Neutrophil (primary cell): ENCODE results near the gene PRSS37.
A peak's percentile ranks its signal among the peaks of the same experiment; 100 is the strongest.

Source experiments
- H3K27ac ChIP-seq: fragments of 200-600 bp; sonication (generic); 2 replicates; pipeline ENCODE4 v1.5.1; 2016; ENCODE audit warnings: mild to moderate bottlenecking, moderate library complexity
- H3K27me3 ChIP-seq: fragments of 200-600 bp; sonication (generic); 2 replicates; pipeline ENCODE4 v1.6.0; 2016; ENCODE audit warnings: mild to moderate bottlenecking
- H3K36me3 ChIP-seq: fragments of 200-600 bp; sonication (generic); 2 replicates; pipeline ENCODE4 v1.5.1; 2017
- H3K4me1 ChIP-seq, 2 experiments: fragments of 200-600 bp in 1 of 2; sonication (generic) in 1 of 2; 1 replicate in 1 of 2; 2 replicates in 1 of 2; pipeline versions ENCODE4 v1.5.1 to v1.6.1; 2013 to 2016; ENCODE audit warnings: low read depth in 1 of 2, low read length in 1 of 2, mild to moderate bottlenecking in 1 of 2, moderate library complexity in 1 of 2; ENCODE audit not compliant: control insufficient read depth in 1 of 2, insufficient read depth in 1 of 2
- H3K4me3 ChIP-seq, 2 experiments: fragments of 200-600 bp in 1 of 2; sonication (generic) in 1 of 2; 1 replicate in 1 of 2; 2 replicates in 1 of 2; pipeline ENCODE4 v1.5.1; 2013 to 2016; ENCODE audit warnings: low read depth in 1 of 2, low read length in 1 of 2, mild to moderate bottlenecking in 1 of 2, moderate library complexity in 1 of 2
- H3K9me3 ChIP-seq: fragments of 200-600 bp; sonication (generic); 2 replicates; pipeline ENCODE4 v1.5.1; 2016
- TF ChIP-seq, protein P1 (sequence below): fragments of 200-600 bp; sonication (generic); IDR thresholded peaks from 2 replicates; pipeline ENCODE4 v1.5.1; 2016; ENCODE audit warnings: antibody characterized with exemption

The PRSS37 gene

DNA sequence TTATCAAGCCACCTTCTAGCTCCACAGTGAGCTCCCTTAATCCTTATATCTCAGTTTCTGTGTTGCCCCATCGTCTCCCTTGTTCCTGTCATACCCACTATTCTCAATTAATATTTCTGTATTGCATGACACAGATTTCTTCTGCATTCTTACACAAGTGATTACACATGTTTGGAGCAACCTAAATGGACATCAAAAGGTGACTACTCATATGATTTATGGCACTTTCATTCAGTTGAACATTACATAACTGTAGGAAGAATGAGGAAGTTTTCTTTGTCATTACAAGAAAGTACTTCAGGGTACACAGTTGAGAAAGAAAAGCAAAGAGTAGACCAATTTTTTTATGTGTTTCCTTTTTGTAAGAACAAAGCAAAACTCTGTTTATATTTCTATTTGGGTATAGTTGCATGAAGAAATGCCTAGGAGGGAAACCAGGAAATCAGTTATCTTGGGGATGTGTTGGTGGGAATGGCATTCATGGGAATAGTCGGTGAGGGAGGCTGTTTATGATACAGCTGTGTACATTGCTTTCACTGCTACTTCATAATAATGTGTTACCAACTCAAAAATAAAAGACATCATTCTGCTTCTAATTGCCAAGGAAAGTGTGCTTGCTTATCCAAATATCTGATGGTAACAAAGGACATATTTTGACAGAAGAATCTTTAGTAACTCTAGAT, 23.6 kb upstream of the PRSS37 start:
- H3K4me3 ChIP-seq: no peak overlapping the region
- no peaks in the 10 kb centered on the region for H3K27me3 ChIP-seq
- no peaks in the 10 kb centered on the region for H3K9me3 ChIP-seq
- peaks cover 12 to 19% of the 10 kb centered on the region in 2 experiments for H3K4me1 ChIP-seq
- TF ChIP-seq, protein P1, sequence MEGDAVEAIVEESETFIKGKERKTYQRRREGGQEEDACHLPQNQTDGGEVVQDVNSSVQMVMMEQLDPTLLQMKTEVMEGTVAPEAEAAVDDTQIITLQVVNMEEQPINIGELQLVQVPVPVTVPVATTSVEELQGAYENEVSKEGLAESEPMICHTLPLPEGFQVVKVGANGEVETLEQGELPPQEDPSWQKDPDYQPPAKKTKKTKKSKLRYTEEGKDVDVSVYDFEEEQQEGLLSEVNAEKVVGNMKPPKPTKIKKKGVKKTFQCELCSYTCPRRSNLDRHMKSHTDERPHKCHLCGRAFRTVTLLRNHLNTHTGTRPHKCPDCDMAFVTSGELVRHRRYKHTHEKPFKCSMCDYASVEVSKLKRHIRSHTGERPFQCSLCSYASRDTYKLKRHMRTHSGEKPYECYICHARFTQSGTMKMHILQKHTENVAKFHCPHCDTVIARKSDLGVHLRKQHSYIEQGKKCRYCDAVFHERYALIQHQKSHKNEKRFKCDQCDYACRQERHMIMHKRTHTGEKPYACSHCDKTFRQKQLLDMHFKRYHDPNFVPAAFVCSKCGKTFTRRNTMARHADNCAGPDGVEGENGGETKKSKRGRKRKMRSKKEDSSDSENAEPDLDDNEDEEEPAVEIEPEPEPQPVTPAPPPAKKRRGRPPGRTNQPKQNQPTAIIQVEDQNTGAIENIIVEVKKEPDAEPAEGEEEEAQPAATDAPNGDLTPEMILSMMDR: no peak
- no peaks in the 10 kb centered on the region for H3K36me3 ChIP-seq
- H3K27ac ChIP-seq: peak overlapping the region; percentile 38

DNA sequence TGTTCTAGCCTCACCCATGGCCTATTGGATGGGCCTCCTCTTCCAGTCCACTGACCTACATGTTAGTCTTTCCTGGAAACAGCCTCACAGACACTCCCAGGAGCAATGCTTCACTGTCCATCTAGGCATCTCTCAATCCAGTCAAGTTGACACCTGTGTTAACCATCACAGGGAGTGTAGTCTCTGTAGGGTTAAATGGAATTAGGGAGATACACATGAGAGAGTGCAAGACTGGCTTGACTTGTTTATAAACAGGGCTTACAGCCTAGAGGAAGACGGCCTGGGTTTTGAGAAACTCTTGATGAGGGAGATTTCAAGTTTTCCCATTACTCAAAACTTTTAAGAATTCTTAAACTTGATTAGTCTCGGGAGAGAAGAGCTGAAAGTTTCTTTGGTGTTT, 18.9 kb upstream of the PRSS37 start:
- H3K27ac ChIP-seq: no peak overlapping the region
- no peak overlapping the region for H3K4me3 ChIP-seq
- peaks cover 16 to 19% of the 10 kb centered on the region in 2 experiments for H3K4me1 ChIP-seq
- H3K36me3 ChIP-seq: no peaks in the 10 kb centered on the region
- H3K27me3 ChIP-seq: no peaks in the 10 kb centered on the region
- TF ChIP-seq, protein P1: no peak
- H3K9me3 ChIP-seq: no peaks in the 10 kb centered on the region

DNA sequence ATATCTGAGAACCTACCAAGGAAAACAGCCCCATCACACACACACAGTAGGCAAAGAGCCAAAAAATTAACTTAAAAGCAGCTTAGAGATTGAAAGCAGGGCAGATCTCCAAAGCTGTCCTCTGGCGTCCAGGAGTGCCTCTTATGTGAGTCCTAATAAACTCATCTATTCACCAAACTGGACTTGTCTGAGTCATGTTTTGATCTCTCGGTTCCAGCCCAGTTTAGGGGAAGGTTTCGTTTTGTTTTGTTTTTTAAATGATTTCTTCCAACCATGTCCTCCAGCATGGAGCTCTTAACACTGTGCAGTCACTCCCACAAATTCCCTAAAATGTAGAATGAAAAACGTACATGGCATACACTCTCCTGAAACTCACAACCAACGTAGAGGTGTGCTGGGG, 6.7 kb upstream of the PRSS37 start:
- Histone ChIP-seq H3K27ac (no peak overlapping the region), H3K27me3 (no peaks in the 10 kb centered on the region), H3K9me3 (no peaks in the 10 kb centered on the region), H3K4me3 (no peak overlapping the region), H3K4me1 (no peaks in the 10 kb centered on the region), H3K36me3 (no peaks in the 10 kb centered on the region)
- TF ChIP-seq, protein P1: no peak

DNA sequence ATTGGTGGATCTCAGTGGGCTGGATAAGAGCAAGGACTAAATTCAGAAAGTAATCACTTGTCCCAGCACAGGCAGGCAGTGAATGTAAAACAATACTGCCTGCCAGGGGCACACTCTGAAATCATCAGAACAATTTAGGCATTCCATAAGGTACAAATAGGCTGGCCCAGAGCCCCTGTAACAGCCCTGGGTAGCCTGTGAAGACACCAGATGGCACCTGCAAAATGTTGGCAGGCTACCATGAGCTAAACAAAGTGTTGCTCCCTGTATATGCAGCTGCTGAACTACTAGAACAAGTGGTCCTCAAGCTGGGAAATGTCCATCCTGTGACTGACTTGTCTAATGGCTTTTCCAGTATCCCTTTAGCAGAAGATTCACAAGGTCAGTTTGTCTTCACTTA, 3.0 kb upstream of the PRSS37 start:
- TF ChIP-seq, protein P1: no peak
- no peak overlapping the region for H3K27ac ChIP-seq
- H3K4me1 ChIP-seq: no peaks in the 10 kb centered on the region
- no peaks in the 10 kb centered on the region for H3K27me3 ChIP-seq
- H3K36me3 ChIP-seq: no peaks in the 10 kb centered on the region
- no peak overlapping the region for H3K4me3 ChIP-seq
- H3K9me3 ChIP-seq: no peaks in the 10 kb centered on the region

DNA sequence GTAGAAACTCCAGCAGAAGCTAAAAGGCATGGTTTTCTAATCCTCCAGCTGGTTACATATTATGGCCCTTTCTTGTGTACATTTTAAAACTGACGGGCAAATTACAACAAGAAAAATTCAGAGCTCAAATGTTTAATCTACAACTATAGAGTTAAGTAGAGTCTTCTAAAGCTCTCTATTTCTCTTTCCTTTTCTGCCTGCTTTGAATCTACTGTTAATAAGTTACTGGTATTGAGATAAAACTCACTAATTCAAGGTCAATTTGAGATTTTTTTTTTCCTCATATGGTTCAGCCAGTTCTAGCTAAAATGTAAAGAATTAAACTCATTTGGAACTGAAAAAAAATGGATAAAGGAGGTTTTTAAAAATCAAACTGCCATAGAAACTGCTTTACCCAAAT, 1.6 kb upstream of the PRSS37 start:
- H3K27me3 ChIP-seq: no peaks in the 10 kb centered on the region
- no peaks in the 10 kb centered on the region for H3K9me3 ChIP-seq
- H3K36me3 ChIP-seq: no peaks in the 10 kb centered on the region
- H3K27ac ChIP-seq: no peak overlapping the region
- no peak overlapping the region for H3K4me3 ChIP-seq
- TF ChIP-seq, protein P1: no peak
- no peaks in the 10 kb centered on the region for H3K4me1 ChIP-seq
